ENCODE results near the gene COPS9.

The COPS9 gene

DNA sequence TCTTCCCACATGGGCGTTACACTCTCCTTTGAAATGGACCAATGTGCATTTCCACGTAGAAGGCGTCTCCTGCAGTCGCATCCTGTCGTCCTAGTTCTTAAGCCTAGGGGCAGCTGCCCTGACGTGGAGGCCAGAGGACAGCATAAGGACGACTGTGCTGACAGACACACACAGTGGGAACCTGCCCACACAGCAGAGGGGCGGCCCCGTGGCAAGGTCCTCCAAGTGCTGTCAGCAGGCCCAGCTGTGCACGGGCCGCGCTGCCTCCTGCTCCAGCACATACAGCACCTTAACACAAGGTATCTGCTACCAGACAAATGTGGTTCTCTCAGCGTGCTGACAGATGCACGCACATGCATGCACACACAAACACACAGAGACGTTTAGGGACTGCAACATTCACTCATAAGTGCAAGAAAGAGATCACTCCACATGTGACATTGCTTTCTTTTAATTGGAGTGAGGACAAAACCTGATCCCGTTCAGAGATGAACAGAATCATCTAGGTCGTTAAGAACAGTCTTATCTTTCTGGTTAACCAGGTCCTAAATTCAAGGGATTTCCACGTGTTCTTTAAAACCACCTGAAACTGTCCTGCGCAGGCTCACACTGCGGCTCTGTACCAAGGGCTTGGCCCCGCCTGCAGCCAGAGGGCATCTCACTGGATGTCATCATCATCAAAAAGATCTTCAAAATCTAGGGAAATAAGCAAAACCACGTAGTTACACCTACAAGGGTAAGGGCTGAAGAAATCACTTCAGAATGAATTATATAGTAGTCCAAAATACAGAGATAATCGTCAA lies 5.5 kb downstream of the COPS9 start:
- no peak overlapping the region for H3K4me3 Mint-ChIP-seq
- H3K36me3 Mint-ChIP-seq (ENCODE audit: low read depth) = peaks cover 48% of the 10 kb centered on the region
- no peak overlapping the region for H3K27ac Mint-ChIP-seq
- TF ChIP-seq, protein P1, sequence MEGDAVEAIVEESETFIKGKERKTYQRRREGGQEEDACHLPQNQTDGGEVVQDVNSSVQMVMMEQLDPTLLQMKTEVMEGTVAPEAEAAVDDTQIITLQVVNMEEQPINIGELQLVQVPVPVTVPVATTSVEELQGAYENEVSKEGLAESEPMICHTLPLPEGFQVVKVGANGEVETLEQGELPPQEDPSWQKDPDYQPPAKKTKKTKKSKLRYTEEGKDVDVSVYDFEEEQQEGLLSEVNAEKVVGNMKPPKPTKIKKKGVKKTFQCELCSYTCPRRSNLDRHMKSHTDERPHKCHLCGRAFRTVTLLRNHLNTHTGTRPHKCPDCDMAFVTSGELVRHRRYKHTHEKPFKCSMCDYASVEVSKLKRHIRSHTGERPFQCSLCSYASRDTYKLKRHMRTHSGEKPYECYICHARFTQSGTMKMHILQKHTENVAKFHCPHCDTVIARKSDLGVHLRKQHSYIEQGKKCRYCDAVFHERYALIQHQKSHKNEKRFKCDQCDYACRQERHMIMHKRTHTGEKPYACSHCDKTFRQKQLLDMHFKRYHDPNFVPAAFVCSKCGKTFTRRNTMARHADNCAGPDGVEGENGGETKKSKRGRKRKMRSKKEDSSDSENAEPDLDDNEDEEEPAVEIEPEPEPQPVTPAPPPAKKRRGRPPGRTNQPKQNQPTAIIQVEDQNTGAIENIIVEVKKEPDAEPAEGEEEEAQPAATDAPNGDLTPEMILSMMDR (IDR thresholded peaks at IDR 0.05; ENCODE audit: unreplicated experiment in 3 of 3) = no peak
- peaks cover 15% of the 10 kb centered on the region for H3K4me1 Mint-ChIP-seq
- no peaks in the 10 kb centered on the region for H3K27me3 Mint-ChIP-seq (ENCODE audit: low read depth)
- no peaks in the 10 kb centered on the region for H3K9me3 Mint-ChIP-seq

DNA sequence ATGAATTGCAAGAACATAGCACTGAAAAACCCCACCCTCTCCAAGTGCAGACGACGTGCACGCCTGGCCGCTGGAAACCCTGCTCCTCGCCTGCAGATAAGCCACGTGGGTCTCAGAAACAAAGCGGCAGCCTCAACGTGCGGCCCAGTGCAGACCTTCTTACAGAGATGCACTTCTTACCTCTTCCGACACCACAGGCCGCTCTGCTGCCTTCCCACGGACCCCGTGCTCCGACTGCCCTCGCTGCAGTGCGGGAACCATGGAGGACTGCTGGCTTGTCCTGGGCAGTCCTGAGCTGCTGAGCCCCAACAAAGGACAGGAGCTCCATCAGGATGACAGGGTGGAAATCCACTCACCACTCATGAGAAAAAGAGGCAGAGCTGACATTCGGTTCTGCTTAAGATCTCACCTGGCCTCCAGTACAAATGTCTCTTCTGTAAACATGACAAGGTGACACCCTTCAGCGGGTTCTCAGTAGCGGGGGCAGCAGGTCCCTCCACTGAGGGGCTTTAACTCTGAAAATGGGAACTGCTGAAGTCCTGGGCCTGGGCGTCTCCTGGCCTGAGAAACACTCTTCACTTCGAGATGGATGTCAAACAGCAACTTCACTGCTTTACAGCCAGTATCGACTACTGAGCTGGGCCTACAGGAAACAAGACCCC lies 6.2 kb downstream of the COPS9 start:
- TF ChIP-seq, protein P1 (IDR thresholded peaks at IDR 0.05; ENCODE audit: unreplicated experiment in 3 of 3) = no peak
- Mint-ChIP-seq H3K4me3 (no peak overlapping the region), H3K27ac (no peak overlapping the region), H3K4me1 (peaks cover 8% of the 10 kb centered on the region), H3K36me3 (ENCODE audit: low read depth) (peaks cover 55% of the 10 kb centered on the region), H3K9me3 (no peaks in the 10 kb centered on the region), H3K27me3 (ENCODE audit: low read depth) (no peaks in the 10 kb centered on the region)

DNA sequence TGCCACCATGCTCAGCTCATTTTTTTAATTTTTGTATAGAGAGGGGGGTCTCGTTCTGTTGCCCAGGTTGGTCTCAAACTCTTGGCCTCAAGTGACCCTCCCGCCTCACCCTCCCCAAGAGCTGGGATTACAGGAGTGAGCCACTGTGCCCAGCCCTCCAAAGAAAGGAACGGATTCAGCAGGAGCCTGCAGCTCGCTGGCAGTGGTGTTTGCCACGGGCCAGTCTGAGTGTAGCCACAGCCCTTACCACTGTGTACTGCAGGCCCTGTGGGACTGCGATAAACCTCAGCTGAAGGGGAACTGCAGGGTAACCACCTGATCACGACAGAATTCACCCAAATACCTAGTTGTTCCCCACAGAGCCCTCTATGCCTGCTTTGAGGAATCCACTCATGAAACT lies 6.8 kb downstream of the COPS9 start:
- no peaks in the 10 kb centered on the region for H3K9me3 Mint-ChIP-seq
- H3K36me3 Mint-ChIP-seq (ENCODE audit: low read depth) = peaks cover 55% of the 10 kb centered on the region
- TF ChIP-seq, protein P1 (IDR thresholded peaks at IDR 0.05; ENCODE audit: unreplicated experiment in 3 of 3) = no peak
- H3K4me1 Mint-ChIP-seq = peaks cover 4% of the 10 kb centered on the region
- no peak overlapping the region for H3K4me3 Mint-ChIP-seq
- no peaks in the 10 kb centered on the region for H3K27me3 Mint-ChIP-seq (ENCODE audit: low read depth)
- no peak overlapping the region for H3K27ac Mint-ChIP-seq

DNA sequence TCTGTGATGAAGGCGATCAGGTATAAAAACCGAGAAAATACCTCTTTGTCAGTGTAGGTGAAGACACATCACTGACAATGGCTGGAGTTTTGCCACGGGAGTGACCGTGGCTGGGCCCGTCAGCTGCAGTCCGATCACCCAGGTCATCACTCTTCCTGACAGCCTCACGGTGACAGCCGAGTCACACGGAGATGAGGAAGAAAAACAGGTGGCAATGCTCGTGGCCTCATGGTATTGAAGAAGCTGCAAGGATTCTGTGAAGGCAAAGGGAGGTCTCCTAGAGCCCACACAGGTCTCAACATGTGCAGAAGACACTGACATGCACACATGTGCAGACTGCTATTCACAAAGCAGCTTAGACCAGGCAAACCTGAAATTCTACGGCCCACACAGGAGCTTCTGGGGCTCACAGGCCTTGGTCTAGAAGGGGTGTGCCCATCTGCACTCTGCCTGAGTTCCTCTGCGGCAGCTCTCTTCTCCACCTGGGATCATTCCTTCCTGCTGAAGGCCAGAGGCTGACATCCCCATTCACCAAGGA lies 7.4 kb downstream of the COPS9 start:
- Mint-ChIP-seq H3K27ac (no peak overlapping the region), H3K36me3 (ENCODE audit: low read depth) (peaks cover 55% of the 10 kb centered on the region), H3K9me3 (no peaks in the 10 kb centered on the region), H3K27me3 (ENCODE audit: low read depth) (no peaks in the 10 kb centered on the region), H3K4me3 (no peak overlapping the region), H3K4me1 (peaks cover 4% of the 10 kb centered on the region)
- TF ChIP-seq, protein P1 (IDR thresholded peaks at IDR 0.05; ENCODE audit: unreplicated experiment in 3 of 3) = no peak

DNA sequence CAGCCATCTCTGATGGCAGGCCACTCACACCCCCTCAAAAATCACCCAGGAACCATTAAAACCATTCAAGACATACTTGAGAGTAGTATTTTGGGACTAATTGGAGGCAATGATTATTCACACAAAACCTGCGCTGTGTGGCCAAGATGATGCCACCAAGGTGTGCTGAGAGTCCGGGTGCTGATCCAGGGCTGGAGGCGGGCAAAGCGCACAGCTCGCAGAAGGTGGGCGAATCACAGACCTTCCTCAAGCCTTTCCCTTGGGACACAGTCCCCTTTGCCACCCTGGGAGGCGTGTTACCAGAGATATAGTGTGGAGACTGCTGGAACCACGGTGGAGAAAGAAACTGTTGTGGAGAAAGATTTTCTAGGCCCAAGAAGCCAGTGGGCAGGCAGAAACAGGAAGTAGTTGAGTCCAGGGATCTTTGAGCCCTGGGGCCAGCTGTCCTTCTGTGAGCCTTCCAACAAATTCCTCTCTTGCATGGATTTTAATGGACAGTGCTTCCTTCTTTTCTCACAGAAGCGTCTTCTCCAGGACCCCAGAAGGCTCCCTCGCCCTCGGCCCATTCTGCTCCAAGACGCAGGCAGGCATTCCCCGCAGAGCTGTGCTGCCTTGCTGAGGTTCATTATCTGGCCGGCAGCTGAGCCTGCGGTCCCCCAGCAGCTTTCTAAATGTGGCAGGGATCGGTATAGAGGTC lies 8.0 kb downstream of the COPS9 start:
- Mint-ChIP-seq H3K36me3 (ENCODE audit: low read depth) (peaks cover 55% of the 10 kb centered on the region), H3K4me1 (peaks cover 4% of the 10 kb centered on the region), H3K4me3 (no peak overlapping the region), H3K27ac (no peak overlapping the region), H3K9me3 (no peaks in the 10 kb centered on the region), H3K27me3 (ENCODE audit: low read depth) (no peaks in the 10 kb centered on the region)
- TF ChIP-seq, protein P1 (IDR thresholded peaks at IDR 0.05; ENCODE audit: unreplicated experiment in 3 of 3) = no peak

Data from nephron (organoid).